GM12892 (cell line): ENCODE results near the gene SCG2.

Experiments
- POLR2A ChIP-seq: IDR thresholded peaks from 2 replicates; pipeline ENCODE4 v1.6.1; 2011; ENCODE audit warnings: low read depth, low read length, control low read depth
- TAF1 ChIP-seq: IDR thresholded peaks from 2 replicates; pipeline ENCODE4 v1.6.1; 2011; ENCODE audit warnings: low read depth, mild to moderate bottlenecking, control low read depth, low read length, borderline replicate concordance

- TF ChIP-seq TAF1 (no peak), POLR2A (no peak)
These were observed 46.6 kb upstream of the SCG2 start for GRCh38 chr2:223648755-223649154.
